Thoracic aorta (tissue), 2 donors: ENCODE data around the gene ADAMTS2. TPM values are rescaled to one million over a fixed set of nuclear protein-coding genes. Genes with fewer than 3 reads are reported as not detected.

Experiments used
- ATAC-seq: fragments of 150-250 bp; one replicate; pipeline ENCODE4 v1.8.0; 2017; ENCODE audit warnings: low read depth; ENCODE audit not compliant: insufficient number of reproducible peaks, low FRiP score
- DNase-seq: peaks from one replicate; pipeline ENCODE4 v3.0.0-alpha.2; 2020; ENCODE audit warnings: low spot score
- H3K27ac ChIP-seq, 2 donors: fragments of 200-600 bp; sonication (generic); 1 replicate in 1 of 2; 2 replicates in 1 of 2; pipeline ENCODE4 v1.5.1; 2016; ENCODE audit warnings: mild to moderate bottlenecking in 2 of 2, moderate library complexity in 2 of 2
- H3K27me3 ChIP-seq: fragments of 200-600 bp; sonication (generic); replicated peaks from 2 replicates; pipeline ENCODE4 v1.6.0; 2016; ENCODE audit warnings: mild to moderate bottlenecking; ENCODE audit not compliant: insufficient read depth
- H3K36me3 ChIP-seq: fragments of 200-600 bp; sonication (generic); one replicate; pipeline ENCODE4 v1.5.1; 2016
- H3K4me1 ChIP-seq, 2 donors: fragments of 200-600 bp; sonication (generic); 1 replicate in 1 of 2; 2 replicates in 1 of 2; pipeline versions ENCODE4 v1.5.1 to v1.6.0; 2016; ENCODE audit warnings: low read depth in 2 of 2, mild to moderate bottlenecking in 1 of 2; ENCODE audit not compliant: control insufficient read depth in 1 of 2
- H3K4me3 ChIP-seq: fragments of 200-600 bp; sonication (generic); 2 replicates; pipeline ENCODE4 v1.5.1; 2016; ENCODE audit warnings: mild to moderate bottlenecking
- H3K9me3 ChIP-seq: fragments of 200-600 bp; sonication (generic); 2 replicates; pipeline ENCODE4 v1.5.1; 2016
- CTCF ChIP-seq: fragments of 200-600 bp; sonication (generic); IDR thresholded peaks from one replicate; pipeline ENCODE4 v1.5.1; 2019; ENCODE audit warnings: antibody characterized with exemption
- total RNA-seq, 2 donors: library from RNA; depleted of rRNA; stranded (reverse); fragments of >200 nt; gene quantifications; one replicate each; pipeline versions ENCODE4 v1.1.0 to v1.2.3, GENCODE V29; 2016

ADAMTS2 gene
- total RNA-seq, 2 donors from 2014 or later = 34.4 to 60.7 TPM

- Histone ChIP-seq H3K36me3 (no peaks in the 10 kb centered on the region), H3K4me1 (peaks cover 6 to 23% of the 10 kb centered on the region in 2 donors), H3K9me3 (no peaks in the 10 kb centered on the region), H3K27me3 (no peaks in the 10 kb centered on the region), H3K4me3 (peak overlapping the region; percentile 92), H3K27ac (no peak overlapping the region)
- DNase-seq (no peak), ATAC-seq (no peak)
- peak; percentile 16 for TF ChIP-seq CTCF
Observed at GRCh38 chr5:179342577-179342976, 2.7 kb downstream of the ADAMTS2 start.

- no peak for DNase-seq
- no peak for ATAC-seq
- Histone ChIP-seq H3K27me3 (no peaks in the 10 kb centered on the region), H3K36me3 (no peaks in the 10 kb centered on the region), H3K9me3 (no peaks in the 10 kb centered on the region), H3K27ac (no peak overlapping the region), H3K4me3 (no peak overlapping the region), H3K4me1 (peaks cover 6 to 23% of the 10 kb centered on the region in 2 donors)
- TF ChIP-seq CTCF = no peak
Observed at GRCh38 chr5:179340465-179340864, 4.8 kb downstream of the ADAMTS2 start.

- no peak overlapping the region for H3K4me3 ChIP-seq
- ATAC-seq = no peak
- H3K4me1 ChIP-seq = peaks cover 6 to 23% of the 10 kb centered on the region in 2 donors
- H3K27me3 ChIP-seq = no peaks in the 10 kb centered on the region
- no peak overlapping the region for H3K27ac ChIP-seq
- no peaks in the 10 kb centered on the region for H3K36me3 ChIP-seq
- no peak for TF ChIP-seq CTCF
- no peaks in the 10 kb centered on the region for H3K9me3 ChIP-seq
- no peak for DNase-seq
Observed at GRCh38 chr5:179339996-179340395, 5.3 kb downstream of the ADAMTS2 start.

- peaks cover 6 to 20% of the 10 kb centered on the region in 2 donors for H3K4me1 ChIP-seq
- H3K9me3 ChIP-seq = no peaks in the 10 kb centered on the region
- H3K27ac ChIP-seq = no peak overlapping the region
- no peaks in the 10 kb centered on the region for H3K27me3 ChIP-seq
- no peak overlapping the region for H3K4me3 ChIP-seq
- TF ChIP-seq CTCF = no peak
- no peak for ATAC-seq
- no peaks in the 10 kb centered on the region for H3K36me3 ChIP-seq
- DNase-seq = no peak
Observed at GRCh38 chr5:179339081-179339480, 6.2 kb downstream of the ADAMTS2 start.

- Histone ChIP-seq H3K4me3 (no peak overlapping the region), H3K4me1 (peaks cover 0 to 9% of the 10 kb centered on the region in 2 donors), H3K27ac (no peak overlapping the region), H3K9me3 (no peaks in the 10 kb centered on the region), H3K27me3 (no peaks in the 10 kb centered on the region), H3K36me3 (no peaks in the 10 kb centered on the region)
- no peak for TF ChIP-seq CTCF
- DNase-seq (no peak), ATAC-seq (no peak)
Observed at GRCh38 chr5:179337796-179338676, 7.2 kb downstream of the ADAMTS2 start.
